Liver (tissue), 5 donors: ENCODE measurements around the gene SLC25A43. TPM values are rescaled to one million over a fixed set of nuclear protein-coding genes. Genes with fewer than 3 reads are reported as not detected.

Experiments
- polyA plus RNA-seq, 2 donors: library from polyadenylated mRNA; stranded (reverse) in 1 of 2; unstranded in 1 of 2; fragments of 200-250 nt in 1 of 2; fragments of >200 nt in 1 of 2; fragmentation: Nextera tagmentation in 1 of 2; extraction: Ambion mirVana in 1 of 2; gene quantifications; one replicate each; pipeline versions ENCODE4 v1.2.1 to v1.2.3, GENCODE V29; 2013 to 2015
- small RNA-seq: library from RNA; depleted of rRNA; stranded (forward); fragments of <200 nt; gene quantifications from one replicate; pipeline ENCODE3, GENCODE V24; 2014
- total RNA-seq, 2 donors: library from RNA; depleted of rRNA; stranded (reverse); fragments of >200 nt; gene quantifications; one replicate each; pipeline ENCODE4 v1.2.3, GENCODE V29; 2014
- donor health status: healthy.
- donor health status: healthy.
- donor health status: healthy.

Gene SLC25A43
- total and polyA plus RNA-seq, 4 donors: 4.5 to 10.9 (median 5.6) TPM

Small RNA genes within 50 kb of the gene (small RNA-seq; reads per million reads assigned to genes)
- 0.29 reads per million, percentile 25 among the genes with 10 or more reads in this experiment for gene RNU1-67P
- not detected for gene RNY3P16

Other genes with a start within 250 kb of the SLC25A43 start
- 100 to 1,000 TPM; 180 to 314 TPM for gene PGRMC1, start 163.1 kb upstream of the SLC25A43 start, total RNA-seq
- 100 to 1,000 TPM; 267 to 346 TPM for gene PGRMC1, start 163.1 kb upstream of the SLC25A43 start, polyA plus RNA-seq
- gene SLC25A5, start 69.1 kb downstream of the SLC25A43 start, total RNA-seq: 100 to 1,000 TPM; 191 to 206 TPM
- 100 to 1,000 TPM; 209 to 304 TPM for gene SLC25A5, start 69.1 kb downstream of the SLC25A43 start, polyA plus RNA-seq
- 10 to 100 TPM; 13.6 to 14.2 TPM for gene STEEP1, start 166.1 kb downstream of the SLC25A43 start, total RNA-seq
- gene STEEP1, start 166.1 kb downstream of the SLC25A43 start, polyA plus RNA-seq: 1 to 10 TPM; 4.3 to 6.8 TPM
- 10 to 100 TPM; 12.0 to 15.9 TPM for gene UBE2A, start 175.2 kb downstream of the SLC25A43 start, total RNA-seq
- 10 to 100 TPM; 18.8 to 21.6 TPM for gene UBE2A, start 175.2 kb downstream of the SLC25A43 start, polyA plus RNA-seq
- 1 to 10 TPM; 3.4 TPM for gene NKRF, start 207.1 kb downstream of the SLC25A43 start, total RNA-seq
- 1 to 10 TPM; 1.3 to 2.6 TPM for gene NKRF, start 207.1 kb downstream of the SLC25A43 start, polyA plus RNA-seq